HG03432 (cell line): ENCODE results near the gene SF3B4.
"Not testable (repeated sequence)": the region's sequence is repeated elsewhere in the genome, so short reads cannot be mapped to it uniquely, and the experiment has no call there.

Source experiments
- ATAC-seq: cut with Tn5 transposase; IDR thresholded peaks from one replicate; pipeline ENCODE4 v1.9.1; 2021; ENCODE audit warnings: mild to moderate bottlenecking, moderate library complexity; ENCODE audit not compliant: unreplicated experiment

SF3B4 gene, protein sequence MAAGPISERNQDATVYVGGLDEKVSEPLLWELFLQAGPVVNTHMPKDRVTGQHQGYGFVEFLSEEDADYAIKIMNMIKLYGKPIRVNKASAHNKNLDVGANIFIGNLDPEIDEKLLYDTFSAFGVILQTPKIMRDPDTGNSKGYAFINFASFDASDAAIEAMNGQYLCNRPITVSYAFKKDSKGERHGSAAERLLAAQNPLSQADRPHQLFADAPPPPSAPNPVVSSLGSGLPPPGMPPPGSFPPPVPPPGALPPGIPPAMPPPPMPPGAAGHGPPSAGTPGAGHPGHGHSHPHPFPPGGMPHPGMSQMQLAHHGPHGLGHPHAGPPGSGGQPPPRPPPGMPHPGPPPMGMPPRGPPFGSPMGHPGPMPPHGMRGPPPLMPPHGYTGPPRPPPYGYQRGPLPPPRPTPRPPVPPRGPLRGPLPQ

DNA sequence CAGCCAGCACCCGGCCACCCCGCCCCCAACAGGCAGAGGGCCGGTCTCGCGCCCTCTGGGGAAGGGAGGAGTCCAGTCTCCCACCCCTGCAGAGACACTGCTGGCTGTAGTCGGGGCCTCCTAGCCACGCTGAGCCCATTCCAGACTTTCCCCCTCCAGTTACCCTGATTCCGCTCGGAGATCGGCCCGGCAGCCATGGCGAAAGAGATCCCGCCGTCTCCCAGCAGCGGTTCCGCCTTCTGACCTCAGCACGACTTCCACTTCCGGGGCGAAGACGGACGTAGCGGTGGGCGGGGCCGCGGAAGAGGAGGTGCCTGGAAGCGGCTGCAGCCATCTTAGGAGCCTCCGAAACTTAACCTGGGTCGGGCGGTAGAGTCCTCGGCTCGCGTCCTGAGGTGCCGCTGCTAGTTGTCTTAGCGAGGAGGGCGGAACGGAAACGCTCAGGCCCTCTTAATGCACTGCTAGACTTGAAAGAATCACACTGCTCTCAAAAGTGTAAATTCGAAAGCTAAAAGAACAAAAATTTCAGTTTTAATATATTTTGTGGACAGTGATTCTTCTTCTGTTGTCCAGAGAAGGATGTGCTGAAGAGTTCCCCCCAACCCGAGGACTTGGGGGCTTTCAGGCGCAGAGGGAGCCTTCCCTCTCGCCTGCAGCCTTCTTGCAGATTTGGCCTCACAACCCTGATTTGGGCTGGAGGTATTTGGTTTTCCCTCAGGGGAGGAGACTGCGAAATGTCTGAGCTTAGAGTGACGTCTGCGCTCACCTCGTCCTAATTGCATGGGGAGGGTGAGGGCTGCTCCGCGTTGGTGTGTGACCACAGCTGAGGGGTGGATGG lies at the start of gene SF3B4:
Gene SF3B4 (minus strand): TSS at position 241 of the 838 bp plus-strand sequence. CDS start 44 bp downstream, at position 197.
- ATAC-seq = peak; percentile 95

DNA sequence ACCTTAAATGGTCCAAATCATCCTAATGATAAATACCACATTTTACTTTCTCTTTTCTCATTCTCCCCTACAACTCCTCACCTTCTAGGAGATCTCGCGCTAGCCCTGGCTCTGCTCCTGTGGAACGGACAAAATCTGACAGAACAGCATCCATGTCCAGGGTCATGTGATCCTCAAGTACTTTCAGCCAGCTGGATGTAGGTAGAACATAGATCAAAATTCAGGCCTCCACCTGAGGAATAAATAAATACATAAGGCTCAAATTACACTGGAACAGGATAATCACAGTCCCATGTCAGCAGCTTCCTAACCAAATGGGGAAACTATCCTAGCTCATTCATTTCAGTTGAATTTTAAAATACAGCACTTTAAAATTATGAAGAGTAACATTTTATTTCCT lies 49.7 kb upstream of the SF3B4 start:
- ATAC-seq = no peak

DNA sequence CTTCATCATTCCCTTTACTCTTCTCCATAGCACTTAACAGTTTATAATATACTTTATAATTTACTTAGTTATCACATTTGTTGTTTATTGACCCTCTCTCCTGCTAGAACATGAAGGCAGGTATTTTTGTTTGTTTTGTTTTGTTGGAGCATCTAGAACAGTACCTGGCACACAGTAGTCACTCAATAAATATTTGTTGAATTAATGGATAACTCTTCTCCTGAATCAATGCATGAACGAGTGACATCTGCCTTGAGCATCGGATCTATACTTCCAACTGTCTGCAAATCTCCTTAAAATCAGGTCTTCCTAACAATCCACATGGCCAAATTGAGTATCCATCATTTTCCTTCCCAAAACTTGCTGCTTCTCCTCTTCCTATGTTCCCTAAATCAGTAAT lies 44.9 kb upstream of the SF3B4 start:
- ATAC-seq = no peak

DNA sequence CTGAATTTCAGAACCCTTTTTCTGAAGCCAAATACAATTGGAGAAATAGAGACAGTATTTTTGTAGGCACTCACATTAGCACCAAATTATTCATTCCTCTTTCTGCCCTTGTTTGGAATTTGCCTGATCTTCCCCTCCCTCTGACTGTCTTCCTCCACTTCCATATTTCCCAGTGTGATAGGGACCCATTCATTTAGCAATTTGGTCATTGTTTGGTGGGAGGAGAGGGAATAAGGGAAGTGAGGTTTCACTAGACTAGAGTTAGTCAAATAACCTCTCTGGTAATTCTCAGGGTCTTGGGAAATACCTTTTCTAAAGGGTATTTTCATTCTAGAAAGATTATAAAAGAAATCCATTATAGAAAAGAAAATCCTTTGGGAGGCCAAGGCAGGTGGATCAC lies 40.0 kb upstream of the SF3B4 start:
- ATAC-seq = no peak

DNA sequence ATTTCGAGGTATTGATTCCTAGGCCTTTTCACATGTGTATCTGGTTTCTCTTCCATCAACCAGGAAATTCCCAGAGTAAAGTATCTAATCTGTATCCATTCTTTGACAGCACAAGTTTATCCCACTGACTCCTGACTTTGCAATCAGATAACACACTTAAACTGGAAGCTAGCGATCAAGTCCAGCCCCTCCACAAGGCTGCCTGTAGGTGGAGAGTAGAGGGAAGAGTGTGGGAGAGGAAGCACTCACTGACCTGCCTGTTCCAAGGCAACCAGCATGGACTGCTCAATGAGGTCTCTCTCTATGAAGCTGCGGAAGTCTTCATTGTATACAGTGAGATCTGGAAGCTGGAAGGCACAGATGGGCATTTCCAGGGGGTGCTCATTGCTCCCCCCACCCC lies 39.4 kb upstream of the SF3B4 start:
- ATAC-seq = no peak

DNA sequence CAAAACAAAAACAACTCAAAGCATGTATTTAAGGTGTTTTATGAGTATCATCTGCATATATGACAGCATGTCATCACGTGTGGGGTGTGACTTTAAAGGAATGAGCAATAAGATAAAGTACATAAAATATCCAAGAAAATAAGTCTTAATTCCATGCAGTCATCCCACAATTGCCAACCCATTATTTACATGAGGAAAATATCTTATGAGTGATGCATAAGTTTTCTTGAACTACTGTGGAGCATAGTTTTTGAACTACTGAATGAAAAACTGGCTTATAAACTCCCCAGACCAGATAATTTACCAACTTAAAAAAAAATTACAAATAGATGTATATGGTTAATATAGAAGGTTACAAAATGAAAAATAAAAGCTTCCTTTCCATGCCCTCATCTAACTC lies 38.8 kb upstream of the SF3B4 start:
- no peak for ATAC-seq

DNA sequence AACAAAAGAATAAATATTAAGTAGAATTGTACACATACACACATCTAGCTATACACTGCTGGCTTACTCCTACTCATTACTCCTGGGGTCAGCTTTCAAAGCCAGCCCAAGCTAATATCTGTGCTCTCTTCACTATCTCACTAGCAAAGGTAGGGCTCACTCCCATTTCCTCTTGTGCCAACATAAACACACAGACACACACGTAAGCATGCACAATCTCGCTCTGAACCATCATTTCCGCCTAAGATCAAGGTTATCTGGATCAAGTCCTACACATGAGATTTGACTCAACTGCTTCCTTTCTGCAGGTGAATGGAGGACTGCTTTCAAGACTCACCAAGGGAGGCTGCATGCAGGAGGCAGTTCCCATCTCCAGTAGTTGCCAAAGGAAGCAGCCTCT lies 37.8 kb upstream of the SF3B4 start:
- no peak for ATAC-seq

DNA sequence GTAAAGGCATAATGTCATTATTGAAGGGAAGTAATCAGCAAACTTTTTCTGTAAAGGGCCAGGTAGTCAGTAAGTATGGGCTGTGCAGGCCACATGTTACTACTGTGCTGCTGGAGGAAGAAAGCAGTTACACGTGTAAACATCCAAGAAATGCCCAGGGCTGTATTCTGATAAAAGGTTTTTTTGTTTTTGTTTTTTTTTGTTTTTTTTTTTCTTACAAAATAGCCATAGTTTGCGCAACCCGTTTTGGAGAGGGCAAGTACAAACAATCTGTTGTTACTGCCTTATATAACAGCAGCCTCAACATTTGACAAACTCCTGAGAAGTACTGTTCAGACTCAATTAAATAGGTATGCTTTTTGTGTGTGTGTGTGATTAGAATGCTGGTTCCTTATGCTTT lies 35.8 kb upstream of the SF3B4 start:
- no peak for ATAC-seq

DNA sequence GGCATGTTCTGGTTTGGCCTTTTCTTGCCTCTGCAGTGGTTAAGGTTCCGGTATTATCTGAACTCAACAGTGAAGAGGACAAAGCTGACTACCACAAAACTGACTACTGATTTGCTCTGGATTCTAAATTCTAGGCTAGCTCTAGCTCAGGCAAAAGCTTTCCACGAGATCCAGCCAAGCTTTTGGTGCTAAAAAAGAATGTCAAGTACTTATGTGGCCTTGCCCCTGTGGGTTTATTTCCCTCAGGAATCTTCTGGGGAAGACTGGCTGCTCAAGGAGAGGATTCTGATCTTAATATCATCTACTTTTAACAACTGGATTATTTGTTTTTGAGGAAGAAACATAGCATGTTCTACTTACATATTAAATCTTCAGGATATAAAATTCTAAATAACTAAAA lies 35.1 kb upstream of the SF3B4 start:
- no peak for ATAC-seq

DNA sequence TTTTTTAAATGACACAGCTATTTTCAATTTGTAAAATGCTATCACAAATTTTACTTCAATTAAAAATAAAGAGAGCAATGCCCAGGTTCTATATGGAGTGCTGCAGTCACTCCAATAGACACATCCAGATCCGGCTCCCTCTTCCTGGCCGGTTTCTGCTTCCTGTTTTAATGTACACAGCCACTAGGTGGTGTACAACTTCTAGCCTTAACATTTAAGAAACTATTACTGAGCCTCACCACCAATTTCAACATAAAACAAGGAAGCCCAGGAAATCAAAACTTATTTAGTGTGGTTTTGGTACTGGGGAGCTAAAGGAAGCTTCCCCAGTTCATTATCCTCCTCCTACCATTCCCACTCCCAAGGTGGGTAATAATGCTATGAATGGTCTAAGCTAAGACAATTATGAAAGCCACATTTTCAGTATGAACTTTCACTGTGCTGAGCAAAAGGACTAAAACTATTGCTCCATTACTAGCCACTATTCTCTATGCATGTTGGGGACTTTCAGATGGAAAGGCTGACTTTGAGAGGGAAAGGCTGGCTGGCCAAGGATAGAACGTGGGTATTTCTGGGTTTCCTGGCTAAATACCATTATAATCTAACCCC lies 34.5 kb upstream of the SF3B4 start:
- no peak for ATAC-seq

DNA sequence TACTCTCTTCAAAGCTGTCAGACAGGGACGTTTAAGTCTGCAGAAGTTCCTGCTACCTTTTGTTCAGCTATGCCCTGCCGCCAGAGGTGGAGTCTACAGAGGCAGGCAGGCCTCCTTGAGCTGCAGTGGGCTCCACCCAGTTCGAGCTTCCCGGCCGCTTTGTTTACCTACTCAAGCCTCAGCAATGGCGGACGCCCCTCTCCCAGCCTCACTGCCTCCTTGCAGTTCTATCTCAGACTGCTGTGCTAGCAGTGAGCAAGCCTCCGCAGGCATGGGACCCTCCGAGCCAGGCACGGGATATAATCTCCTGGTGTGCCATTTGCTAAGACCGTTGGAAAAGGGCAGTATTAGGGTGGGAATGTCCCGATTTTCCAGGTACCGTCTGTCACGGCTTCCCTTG lies 29.9 kb upstream of the SF3B4 start:
- ATAC-seq = not testable (repeated sequence)

DNA sequence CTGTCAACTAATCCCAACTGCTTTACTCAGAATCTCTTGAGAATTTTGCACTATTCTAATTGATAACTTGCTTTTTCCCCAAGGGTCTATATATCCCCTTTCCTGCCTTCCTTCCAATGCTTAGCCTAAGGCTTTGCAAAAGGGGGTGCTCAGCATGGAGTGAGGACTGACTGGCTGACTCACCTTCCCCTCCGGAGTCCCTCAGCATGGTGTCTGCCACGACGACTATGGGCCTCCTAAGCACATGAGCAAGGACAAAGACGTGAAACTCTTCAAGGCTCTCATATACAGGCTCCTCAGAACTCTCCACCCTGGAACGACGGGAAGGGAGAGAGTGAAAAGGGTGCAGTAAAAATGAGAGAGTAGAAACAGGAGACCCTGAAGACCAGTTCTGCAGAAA lies 22.3 kb upstream of the SF3B4 start:
- no peak for ATAC-seq

DNA sequence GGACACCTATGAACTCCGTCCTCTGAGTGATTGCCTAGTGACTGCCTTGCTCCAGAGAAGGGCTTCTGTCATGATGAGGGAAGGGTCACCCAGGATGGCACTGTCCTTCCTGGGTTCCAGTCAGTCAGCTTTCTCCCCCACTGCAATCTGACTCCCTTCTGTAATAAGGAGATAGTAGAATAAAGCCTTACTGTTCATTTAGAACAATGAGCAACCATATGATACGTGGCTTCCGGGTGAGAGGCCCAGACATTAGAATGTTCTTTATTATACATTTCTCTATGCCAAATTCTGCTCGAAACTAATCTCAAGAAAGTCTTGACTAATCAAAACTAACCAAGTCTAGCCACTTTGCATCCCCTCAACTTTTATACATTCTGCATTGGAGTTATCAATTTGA lies 17.6 kb upstream of the SF3B4 start:
- ATAC-seq = no peak

DNA sequence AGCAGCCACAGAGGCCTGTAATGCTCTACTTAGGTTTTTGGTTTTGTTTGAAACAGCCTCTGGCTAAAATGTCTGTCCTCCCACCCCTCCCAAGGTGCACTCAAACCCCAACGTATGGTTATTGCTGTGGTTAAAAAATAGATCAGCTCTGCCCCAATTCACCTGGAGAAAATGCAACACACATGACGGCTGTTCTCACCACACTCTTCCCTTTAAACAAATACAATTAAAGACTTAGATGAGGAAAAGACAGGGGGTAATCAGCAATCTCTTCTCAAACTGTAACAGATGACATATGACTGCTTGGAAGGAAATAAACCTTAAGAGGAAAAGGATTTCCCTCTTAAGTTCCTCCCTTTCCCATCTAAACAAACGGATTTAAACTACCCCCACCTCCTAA lies 15.3 kb upstream of the SF3B4 start:
- no peak for ATAC-seq

DNA sequence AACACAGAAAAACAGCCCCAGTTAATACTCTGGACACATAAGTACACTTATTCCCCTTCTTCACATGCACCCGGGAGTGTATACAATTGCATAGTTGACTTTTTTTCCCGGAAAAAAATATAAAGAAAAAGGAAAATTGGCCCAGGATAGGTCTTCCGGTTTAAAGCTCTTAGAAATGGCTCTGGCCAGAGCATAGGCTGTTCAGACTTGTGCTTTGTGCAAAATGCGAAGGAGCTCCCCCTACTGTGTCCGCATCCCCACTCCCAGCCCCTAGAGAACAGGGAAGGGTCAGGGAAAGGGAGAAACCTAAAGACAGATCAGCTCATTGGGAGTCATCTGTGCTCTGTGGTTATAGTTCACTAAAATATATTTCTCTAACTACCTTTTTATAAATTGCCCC lies 14.6 kb upstream of the SF3B4 start:
- no peak for ATAC-seq

DNA sequence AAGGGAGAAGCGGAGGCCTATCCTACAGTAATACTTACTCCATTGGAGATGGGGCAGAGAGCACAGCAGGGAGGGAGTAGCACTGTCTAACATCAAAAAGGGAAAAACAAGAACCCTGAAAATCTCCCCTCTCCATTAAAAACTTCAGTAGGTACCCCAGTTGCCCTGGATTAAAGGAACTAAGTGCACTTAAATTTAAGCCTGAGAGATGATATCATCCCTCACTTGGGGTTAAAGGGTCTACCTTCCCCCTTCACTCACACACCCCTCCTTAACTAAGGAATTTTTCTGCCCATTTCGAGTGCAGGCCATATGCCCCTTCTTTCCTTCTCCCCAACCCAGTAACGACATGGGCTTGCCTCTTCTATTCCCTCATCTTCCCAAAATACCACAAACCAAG lies 12.8 kb upstream of the SF3B4 start:
- no peak for ATAC-seq

DNA sequence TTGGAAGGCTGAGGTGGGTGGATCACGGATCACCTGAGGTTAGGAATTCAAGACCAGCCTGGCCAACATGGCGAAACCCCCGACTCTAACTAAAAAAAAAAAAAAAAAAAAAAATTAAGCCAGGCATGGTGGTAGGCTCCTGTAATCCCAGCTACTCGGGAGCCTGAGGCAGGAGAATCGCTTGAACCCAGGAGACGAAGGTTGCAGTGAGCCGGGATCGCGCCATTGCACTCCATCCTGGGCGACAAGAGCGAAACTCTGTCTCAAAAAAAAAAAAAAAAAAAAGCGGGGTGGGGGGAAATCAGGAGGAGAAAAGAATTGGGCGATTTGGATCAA lies 11.0 kb upstream of the SF3B4 start:
- ATAC-seq = not testable (repeated sequence)

DNA sequence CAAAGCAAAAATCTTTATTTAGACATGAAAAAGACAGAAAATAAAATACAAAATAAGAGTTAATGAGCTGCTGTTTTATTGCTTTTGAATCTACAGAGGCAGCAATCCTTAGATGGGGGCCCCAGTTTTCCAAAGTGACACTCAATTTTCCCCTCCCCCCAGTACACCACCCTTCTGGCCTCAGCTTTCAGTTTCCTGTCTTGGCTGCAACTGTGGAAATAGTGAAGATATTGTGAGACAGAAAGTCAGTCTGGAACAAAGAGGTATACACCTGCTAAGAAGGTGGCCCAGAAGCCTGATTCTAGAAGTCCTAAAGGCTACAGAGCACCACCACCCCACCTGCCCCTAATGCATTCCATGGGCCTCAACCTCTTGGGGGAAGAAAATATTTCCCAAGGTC lies 10.2 kb upstream of the SF3B4 start:
- ATAC-seq = no peak

DNA sequence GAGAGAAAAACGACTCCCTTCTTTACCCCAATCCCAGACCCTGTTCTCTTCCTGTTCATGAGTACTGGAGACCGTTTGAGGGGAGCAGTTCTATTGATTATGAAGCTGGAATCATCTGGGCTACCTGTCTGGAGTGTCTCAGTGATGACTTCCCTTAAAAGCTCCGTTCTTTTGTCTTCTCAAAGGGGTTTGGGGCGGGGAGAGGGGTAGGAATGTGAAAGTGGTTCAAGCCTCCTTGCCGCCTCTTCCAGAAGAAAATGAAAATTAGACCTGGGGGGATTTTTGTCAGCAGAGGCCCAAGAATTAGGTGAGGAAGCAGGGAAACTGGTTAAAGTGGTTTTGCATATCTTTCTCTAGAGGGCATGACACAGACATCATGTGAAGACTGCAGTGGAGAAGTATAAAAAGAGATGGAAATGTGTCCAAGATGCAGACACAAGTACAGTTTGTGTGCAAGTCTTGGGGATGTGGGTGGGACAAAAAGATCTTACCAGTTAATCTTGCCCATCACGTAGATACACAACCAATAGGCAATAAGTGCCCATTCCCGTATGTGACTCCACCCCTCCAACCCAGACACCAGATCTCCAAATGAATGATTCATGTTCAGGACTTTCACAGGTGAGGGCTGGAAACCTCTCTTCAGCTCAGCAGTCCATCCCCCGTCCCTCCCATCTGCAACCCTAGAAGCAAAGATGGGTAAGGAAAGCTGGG lies 9.5 kb upstream of the SF3B4 start:
- ATAC-seq = no peak

DNA sequence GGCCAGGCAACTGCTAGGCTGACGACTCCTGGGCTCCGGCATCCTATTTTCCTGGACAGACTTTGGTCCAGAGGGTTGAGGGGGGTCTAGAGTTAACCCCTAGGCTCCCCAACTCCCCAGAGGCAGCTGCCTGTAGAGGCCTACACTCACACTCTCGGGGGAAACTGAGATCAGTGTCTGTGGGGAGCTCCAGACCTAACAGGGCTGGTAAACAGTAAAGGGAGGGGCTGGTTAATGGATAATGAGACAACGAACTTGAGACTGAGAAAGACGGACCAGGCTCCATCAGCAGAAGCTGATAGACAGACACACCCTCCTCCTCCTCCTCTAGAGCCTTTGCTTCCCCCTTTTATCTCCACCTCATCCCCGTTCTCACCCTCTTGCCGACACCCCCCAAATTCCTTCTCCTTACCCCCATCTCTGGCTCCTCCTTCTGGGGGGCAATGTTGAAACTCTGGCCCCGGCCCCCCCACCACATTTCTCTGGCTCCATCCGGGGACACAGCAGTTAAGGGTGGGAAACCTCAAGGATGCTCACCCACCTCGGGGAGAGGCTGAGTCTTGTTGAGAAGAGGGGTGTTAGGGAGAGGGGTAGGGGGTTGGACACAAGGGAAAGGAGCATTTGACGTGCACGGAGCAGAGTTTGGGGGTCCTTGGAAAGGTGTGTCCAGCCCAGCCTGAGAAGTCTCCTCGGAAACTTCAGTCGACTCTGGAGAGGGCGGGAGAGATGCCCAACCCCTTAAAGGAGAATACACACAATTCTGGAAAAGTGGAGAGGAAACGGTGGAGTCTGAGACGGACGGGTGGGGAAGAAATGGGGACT lies 8.8 kb upstream of the SF3B4 start, which contains the start of gene MTMR11:
Gene MTMR11 (minus strand): TSS at position 710 of the 822 bp plus-strand sequence. CDS start 232 bp downstream, at position 478.
- ATAC-seq = no peak
